ENCODE measurements around the gene TTC29.
"Not testable (repeated sequence)": the region's sequence is repeated elsewhere in the genome, so short reads cannot be mapped to it uniquely, and the experiment has no call there.

Gene TTC29

GRCh38 chr4:146709956-146710355 lies 235.7 kb downstream of the TTC29 start:
- no peak for TF ChIP-seq CTCF (IDR thresholded peaks at IDR 0.05; ENCODE audit: borderline replicate concordance, control extremely low read depth, extremely low read depth, insufficient read depth, missing control alignments)
- DNase-seq (ENCODE audit: low spot score) = no peak
- in situ Hi-C loops (cut with MboI; ENCODE audit: low sequenced_read_pairs, unreplicated experiment) = no loop called here

- no peak for TF ChIP-seq CTCF (IDR thresholded peaks at IDR 0.05; ENCODE audit: borderline replicate concordance, control extremely low read depth, extremely low read depth, insufficient read depth, missing control alignments)
- DNase-seq (ENCODE audit: low spot score) = no peak
- in situ Hi-C loops (cut with MboI; ENCODE audit: low sequenced_read_pairs, unreplicated experiment) = no loop called here
Observed at GRCh38 chr4:146699910-146700309, 245.8 kb downstream of the TTC29 start.

GRCh38 chr4:146674829-146675570 lies 270.7 kb downstream of the TTC29 start:
- DNase-seq (ENCODE audit: low spot score) = no peak
- no peak for TF ChIP-seq CTCF (IDR thresholded peaks at IDR 0.05; ENCODE audit: borderline replicate concordance, control extremely low read depth, extremely low read depth, insufficient read depth, missing control alignments)
- in situ Hi-C loops (cut with MboI; ENCODE audit: low sequenced_read_pairs, unreplicated experiment) = no loop called here

- DNase-seq (ENCODE audit: low spot score); in situ Hi-C loops (cut with MboI; ENCODE audit: low sequenced_read_pairs, unreplicated experiment): not testable (repeated sequence)
Observed at GRCh38 chr4:146663968-146664311, 281.7 kb downstream of the TTC29 start.

- no peak for TF ChIP-seq CTCF (IDR thresholded peaks at IDR 0.05; ENCODE audit: borderline replicate concordance, control extremely low read depth, extremely low read depth, insufficient read depth, missing control alignments)
- no peak for DNase-seq (ENCODE audit: low spot score)
- in situ Hi-C loops (cut with MboI; ENCODE audit: low sequenced_read_pairs, unreplicated experiment) = no loop called here
Observed at GRCh38 chr4:146661367-146661766, 284.3 kb downstream of the TTC29 start.
